A549 (cell line): Measurements from ENCODE around the gene PLPP3. TPM values are rescaled to one million over a fixed set of nuclear protein-coding genes. Genes with fewer than 3 reads are reported as not detected.

ENCODE experiments used
- ATAC-seq, 2 experiments: fragments of 200-7000 bp in 1 of 2; fragments of >200 bp in 1 of 2; cut with Nextera tagmentation in 1 of 2; cut with Tn5 transposase in 1 of 2; 3 replicates each; pipeline versions ENCODE4 v1.8.0 to v1.9.1; 2018 to 2020; ENCODE audit warnings: mild to moderate bottlenecking in 1 of 2, moderate library complexity in 1 of 2
- CTCF ChIA-PET: fragments of 300-600 bp; sonication (Branson Sonifier 250); formaldehyde crosslinking; extraction: SDS; loops from one replicate; lab custom pipeline; 2021; ENCODE audit warnings: antibody characterized with exemption, inconsistent platforms; lab: Yijun Ruan, JAX
- POLR2A ChIA-PET: fragments of 350-600 bp; formaldehyde crosslinking; extraction: SDS; loops from one replicate; lab custom pipeline; 2021; ENCODE audit warnings: antibody characterized with exemption, inconsistent platforms; lab: Yijun Ruan, JAX
- DNase-seq, 2 experiments: peaks; one replicate each; pipeline versions ENCODE4 v3.0.0 to v3.0.0-alpha.2; 2011 to 2016; ENCODE audit warnings: low read depth in 1 of 2, low spot score in 1 of 2
- FAIRE-seq: peaks from 2 replicates; lab custom pipeline; 2011; peaks lifted over from hg19 to GRCh38; lab: Jason Lieb, UNC
- H3K27ac ChIP-seq, 2 experiments: fragments of >200 bp; sonication (Bioruptor Twin); formaldehyde crosslinking; 3 replicates each; pipeline ENCODE4 v1.5.1; 2016 to 2017
- H3K4me1 ChIP-seq: fragments of >200 bp; sonication (Bioruptor Twin); formaldehyde crosslinking; 3 replicates; pipeline ENCODE4 v1.6.1; 2016
- H3K4me2 ChIP-seq: fragments of >200 bp; sonication (Bioruptor Twin); formaldehyde crosslinking; 3 replicates; pipeline ENCODE4 v1.6.1; 2016
- H3K4me3 ChIP-seq: fragments of >200 bp; sonication (Bioruptor Twin); formaldehyde crosslinking; 3 replicates; pipeline ENCODE4 v1.5.1; 2016
- H3K9me3 ChIP-seq: fragments of >200 bp; sonication (Bioruptor Twin); formaldehyde crosslinking; 3 replicates; pipeline ENCODE4 v1.6.1; 2016
- BHLHE40 ChIP-seq: IDR thresholded peaks from 2 replicates; pipeline ENCODE4 v1.6.1; 2012; ENCODE audit warnings: low read depth, low read length, inconsistent platforms
- CBX2 ChIP-seq: fragments of 200-600 bp; sonication (generic); IDR thresholded peaks from 2 replicates; pipeline ENCODE4 v1.6.1; 2016; ENCODE audit warnings: low read depth, mild to moderate bottlenecking, borderline replicate concordance
- CEBPB ChIP-seq, 2 experiments: fragments of >200 bp in 1 of 2; sonication (Bioruptor Twin) in 1 of 2; formaldehyde crosslinking in 1 of 2; IDR thresholded peaks; 2 replicates each; pipeline ENCODE4 v1.6.1; 2012 to 2016
- CTCF ChIP-seq: fragments of >200 bp; sonication (Bioruptor Twin); formaldehyde crosslinking; IDR thresholded peaks from 3 replicates; pipeline ENCODE4 v1.5.1; 2016
- ELK1 ChIP-seq: fragments of 150-350 bp; IDR thresholded peaks from 2 replicates; pipeline ENCODE4 v1.6.1; 2014; ENCODE audit warnings: low read depth, mild to moderate bottlenecking, low read length
- ESRRA ChIP-seq: fragments of 150-350 bp; IDR thresholded peaks from 2 replicates; pipeline ENCODE4 v1.6.1; 2014; ENCODE audit warnings: mild to moderate bottlenecking, low read length, borderline replicate concordance
- GATA3 ChIP-seq: IDR thresholded peaks from 2 replicates; pipeline ENCODE4 v1.6.1; 2012; ENCODE audit warnings: borderline replicate concordance
- HMGXB4 ChIP-seq: fragments of 250-450 bp; sonication (Bioruptor Pico); IDR thresholded peaks from 2 replicates; pipeline ENCODE4 v1.5.0; 2021; ENCODE audit warnings: mild to moderate bottlenecking, moderate library complexity, borderline replicate concordance
- JUNB ChIP-seq: fragments of >200 bp; sonication (Bioruptor Twin); formaldehyde crosslinking; IDR thresholded peaks from 2 replicates; pipeline ENCODE4 v1.6.1; 2016
- POLR2A ChIP-seq: IDR thresholded peaks from 2 replicates; pipeline ENCODE4 v1.6.1; 2012; ENCODE audit warnings: mild to moderate bottlenecking, low read length
- POLR2AphosphoS2 ChIP-seq: conservative IDR thresholded peaks from 2 replicates; pipeline ENCODE4 v1.6.1; 2012; ENCODE audit warnings: low read length, improper control_type of control experiment, inconsistent platforms
- REST ChIP-seq: fragments of 200-600 bp; sonication (generic); IDR thresholded peaks from 2 replicates; pipeline ENCODE4 v1.6.1; 2016; ENCODE audit warnings: antibody characterized with exemption, mild to moderate bottlenecking, moderate library complexity
- RNF2 ChIP-seq: fragments of 200-600 bp; sonication (generic); IDR thresholded peaks from 2 replicates; pipeline ENCODE4 v1.6.1; 2016; ENCODE audit warnings: low read depth, mild to moderate bottlenecking, antibody characterized with exemption, moderate library complexity, borderline replicate concordance
- ZFP36 ChIP-seq: fragments of 450-650 bp; IDR thresholded peaks from 2 replicates; pipeline ENCODE4 v1.6.1; 2014; ENCODE audit warnings: borderline replicate concordance; ENCODE audit not compliant: partially characterized antibody
- WGBS: methylation state at CpG from one replicate; pipeline ENCODE4 v1.1.6; 2017; ENCODE audit errors: missing lambda C conversion rate; 5-methylcytosine and 5-hydroxymethylcytosine counted together
- polyA plus RNA-seq, 4 experiments: library from polyadenylated mRNA; depleted of rRNA in 3 of 4; stranded (reverse); fragments of >200 nt; fragmentation: RNase III in 1 of 4; extraction: RNeasy Plus Mini Kit Qiagen cat#74134 plus additional on column Dnase treatment in 1 of 4; gene quantifications; 2 replicates in 3 of 4; 3 replicates in 1 of 4; pipeline ENCODE4 v1.2.3, GENCODE V29; 2011 to 2017

PLPP3 gene
- polyA plus RNA-seq, 2 of the 4 experiments (the other 2 are of a cell fraction): 23.6 to 25.6 TPM

GRCh38 chr1:56526571-56527174 lies 52.7 kb downstream of the PLPP3 start (continued):
- TF ChIP-seq REST (no peak), CTCF (no peak)

- ChIA-PET CTCF (no interaction called here), POLR2A (no interaction called here)
- ATAC-seq: no peak
- no peak for TF ChIP-seq GATA3
- no peak for TF ChIP-seq RNF2
- TF ChIP-seq HMGXB4: no peak
- TF ChIP-seq POLR2A: no peak
- no peak for TF ChIP-seq ELK1
- TF ChIP-seq CBX2: no peak
- no peak for TF ChIP-seq POLR2AphosphoS2
- TF ChIP-seq BHLHE40: no peak
- Histone ChIP-seq H3K4me1 (no peaks in the 10 kb centered on the region), H3K9me3 (no peaks in the 10 kb centered on the region), H3K4me3 (no peak overlapping the region), H3K4me2 (no peak overlapping the region), H3K27ac (no peak overlapping the region)
- DNase-seq: no peak
- 92% methylated on average over 4 of the region's 4 CpGs for WGBS
- no peak for FAIRE-seq
Observed at GRCh38 chr1:56525489-56526041, 53.8 kb downstream of the PLPP3 start.

GRCh38 chr1:56524263-56524662 lies 55.1 kb downstream of the PLPP3 start:
- CTCF ChIA-PET: no interaction called here
- no peak overlapping the region for H3K4me3 ChIP-seq
- WGBS: 97% methylated on average over 11 of the region's 11 CpGs
- ATAC-seq (no peak), FAIRE-seq (no peak), DNase-seq (no peak)
- TF ChIP-seq JUNB (no peak), ZFP36 (no peak), ESRRA (no peak), POLR2AphosphoS2 (no peak), CEBPB (IDR thresholded peaks at IDR 0.05) (no peak)
- POLR2A ChIA-PET: no interaction called here
- H3K4me1 ChIP-seq: no peaks in the 10 kb centered on the region
- H3K9me3 ChIP-seq: no peaks in the 10 kb centered on the region
- no peak overlapping the region for H3K27ac ChIP-seq
- H3K4me2 ChIP-seq: no peak overlapping the region
